Measurements from ENCODE around the gene WDR44. TPM values are rescaled to one million over a fixed set of nuclear protein-coding genes. Genes with fewer than 3 reads are reported as not detected.
"Not testable (repeated sequence)": the region's sequence is repeated elsewhere in the genome, so short reads cannot be mapped to it uniquely, and the experiment has no call there.

WDR44 gene, protein sequence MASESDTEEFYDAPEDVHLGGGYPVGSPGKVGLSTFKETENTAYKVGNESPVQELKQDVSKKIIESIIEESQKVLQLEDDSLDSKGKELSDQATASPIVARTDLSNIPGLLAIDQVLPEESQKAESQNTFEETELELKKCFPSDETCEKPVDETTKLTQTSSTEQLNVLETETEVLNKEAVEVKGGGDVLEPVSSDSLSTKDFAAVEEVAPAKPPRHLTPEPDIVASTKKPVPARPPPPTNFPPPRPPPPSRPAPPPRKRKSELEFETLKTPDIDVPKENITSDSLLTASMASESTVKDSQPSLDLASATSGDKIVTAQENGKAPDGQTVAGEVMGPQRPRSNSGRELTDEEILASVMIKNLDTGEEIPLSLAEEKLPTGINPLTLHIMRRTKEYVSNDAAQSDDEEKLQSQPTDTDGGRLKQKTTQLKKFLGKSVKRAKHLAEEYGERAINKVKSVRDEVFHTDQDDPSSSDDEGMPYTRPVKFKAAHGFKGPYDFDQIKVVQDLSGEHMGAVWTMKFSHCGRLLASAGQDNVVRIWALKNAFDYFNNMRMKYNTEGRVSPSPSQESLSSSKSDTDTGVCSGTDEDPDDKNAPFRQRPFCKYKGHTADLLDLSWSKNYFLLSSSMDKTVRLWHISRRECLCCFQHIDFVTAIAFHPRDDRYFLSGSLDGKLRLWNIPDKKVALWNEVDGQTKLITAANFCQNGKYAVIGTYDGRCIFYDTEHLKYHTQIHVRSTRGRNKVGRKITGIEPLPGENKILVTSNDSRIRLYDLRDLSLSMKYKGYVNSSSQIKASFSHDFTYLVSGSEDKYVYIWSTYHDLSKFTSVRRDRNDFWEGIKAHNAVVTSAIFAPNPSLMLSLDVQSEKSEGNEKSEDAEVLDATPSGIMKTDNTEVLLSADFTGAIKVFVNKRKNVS
- total RNA-seq (10 to 100 TPM; 11.1 to 15.7 (median 14.6) TPM), polyA plus RNA-seq (1 to 10 TPM; 3.8 to 4.2 TPM)
- long read RNA-seq, donor 1, full-length matches to known transcripts: 10 of 14 reads
- long read RNA-seq, donor 1, partial matches to known transcripts: 4 of 14 reads
- long read RNA-seq, donor 1, other reads (novel, unspliced or antisense): 0 of 14 reads
- long read RNA-seq, donor 2, full-length matches to known transcripts: 10 of 19 reads
- long read RNA-seq, donor 2, partial matches to known transcripts: 6 of 19 reads
- long read RNA-seq, donor 2, other reads (novel, unspliced or antisense): 3 of 19 reads
- long read RNA-seq, donor 3, full-length matches to known transcripts: 13 of 22 reads
- long read RNA-seq, donor 3, partial matches to known transcripts: 4 of 22 reads
- long read RNA-seq, donor 3, other reads (novel, unspliced or antisense): 5 of 22 reads

DNA sequence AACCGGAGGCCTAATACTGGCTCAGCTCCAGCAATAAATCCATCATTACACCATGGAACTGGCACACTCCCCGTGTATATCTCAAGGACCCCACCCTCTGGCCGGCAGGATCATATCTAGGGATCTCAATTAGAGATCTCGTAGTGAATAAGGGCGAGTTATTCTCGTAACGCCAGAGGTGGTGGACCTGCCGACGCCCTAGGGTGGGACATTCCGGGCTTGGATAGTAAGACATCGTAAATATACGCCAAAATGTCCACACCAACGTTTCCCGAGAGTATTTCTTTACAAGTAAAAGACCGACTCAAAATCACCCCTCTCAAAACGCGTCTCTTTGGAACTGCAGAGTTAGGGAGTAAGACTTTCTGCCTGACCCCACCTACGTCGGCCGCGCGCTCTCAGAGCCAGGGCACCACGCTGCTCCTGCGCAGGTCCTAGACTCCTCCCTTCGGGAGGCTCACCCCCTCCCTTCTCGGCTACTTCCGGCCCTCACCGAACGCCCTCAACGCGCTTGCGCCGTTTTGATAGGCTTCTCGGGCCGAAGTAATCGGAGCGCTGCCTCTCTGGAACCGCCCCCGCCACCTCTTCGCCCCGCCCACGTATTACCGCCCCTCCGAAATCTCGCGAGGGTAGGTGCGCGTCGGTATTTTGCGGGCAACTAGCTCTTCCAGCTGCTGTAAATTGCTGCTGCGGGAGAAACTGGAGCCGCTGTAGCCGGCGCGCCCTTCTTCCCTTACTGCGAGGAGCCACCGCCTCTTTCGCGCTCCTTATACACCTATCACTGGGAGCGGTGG is at the start of gene WDR44:
TSS of gene WDR44 (plus strand) at position 643 of the 794 bp plus-strand sequence. CDS start 398 bp downstream, outside the sequence.
- peak within 1 kb of the TSS; percentile 53 to 88 (median 76) for H3K4me3 ChIP-seq
- TF ChIP-seq, protein P1, sequence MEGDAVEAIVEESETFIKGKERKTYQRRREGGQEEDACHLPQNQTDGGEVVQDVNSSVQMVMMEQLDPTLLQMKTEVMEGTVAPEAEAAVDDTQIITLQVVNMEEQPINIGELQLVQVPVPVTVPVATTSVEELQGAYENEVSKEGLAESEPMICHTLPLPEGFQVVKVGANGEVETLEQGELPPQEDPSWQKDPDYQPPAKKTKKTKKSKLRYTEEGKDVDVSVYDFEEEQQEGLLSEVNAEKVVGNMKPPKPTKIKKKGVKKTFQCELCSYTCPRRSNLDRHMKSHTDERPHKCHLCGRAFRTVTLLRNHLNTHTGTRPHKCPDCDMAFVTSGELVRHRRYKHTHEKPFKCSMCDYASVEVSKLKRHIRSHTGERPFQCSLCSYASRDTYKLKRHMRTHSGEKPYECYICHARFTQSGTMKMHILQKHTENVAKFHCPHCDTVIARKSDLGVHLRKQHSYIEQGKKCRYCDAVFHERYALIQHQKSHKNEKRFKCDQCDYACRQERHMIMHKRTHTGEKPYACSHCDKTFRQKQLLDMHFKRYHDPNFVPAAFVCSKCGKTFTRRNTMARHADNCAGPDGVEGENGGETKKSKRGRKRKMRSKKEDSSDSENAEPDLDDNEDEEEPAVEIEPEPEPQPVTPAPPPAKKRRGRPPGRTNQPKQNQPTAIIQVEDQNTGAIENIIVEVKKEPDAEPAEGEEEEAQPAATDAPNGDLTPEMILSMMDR (IDR thresholded peaks at IDR 0.05): no peak
- intact Hi-C loops (cut with DNase I): no loop called here
- DNase-seq: peak; percentile 93
- H3K4me1 ChIP-seq: peaks cover 0 to 34% (median 8%) of the 10 kb centered on the region in 9 donors
- peak within 1 kb of the TSS; percentile 80 to 95 (median 93) for H3K27ac ChIP-seq
- ATAC-seq: peak; percentile 98 to 99 (median 99)
- no peaks in the 10 kb centered on the region for H3K36me3 ChIP-seq
- no peaks in the 10 kb centered on the region for H3K27me3 ChIP-seq
- H3K9me3 ChIP-seq: no peaks in the 10 kb centered on the region
- 0% methylated on average over 48 to 60 of the region's 60 CpGs for WGBS, 2 donors

DNA sequence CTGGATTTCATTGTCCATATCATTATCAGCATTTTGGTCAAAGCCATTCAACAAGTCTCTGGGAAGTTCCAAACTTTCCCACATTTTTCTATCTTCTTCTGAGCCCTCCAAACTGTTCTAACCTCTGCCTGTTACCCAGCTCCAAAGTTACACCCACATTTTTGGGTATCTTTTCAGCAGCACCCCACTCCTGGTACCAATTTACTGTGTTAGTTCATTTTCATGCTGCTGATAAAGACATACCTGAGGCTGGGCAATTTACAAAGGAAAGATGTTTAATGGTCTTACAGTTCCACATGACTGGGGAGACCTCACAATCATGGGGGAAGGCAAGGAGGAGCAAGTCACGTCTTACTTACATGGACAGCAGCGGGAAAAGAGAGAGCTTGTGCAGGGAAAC is 40.1 kb upstream of the WDR44 start:
- DNase-seq; intact Hi-C loops (cut with DNase I); H3K4me1 ChIP-seq; H3K27ac ChIP-seq; H3K4me3 ChIP-seq; ATAC-seq; H3K36me3 ChIP-seq: not testable (repeated sequence)
- WGBS, 2 donors: 63 to 100% methylated on average over 2 of the region's 2 CpGs
- H3K27me3 ChIP-seq: peaks cover 0 to 12% (median 0%) of the 10 kb centered on the region in 7 donors
- H3K9me3 ChIP-seq: peaks cover 0 to 38% (median 0%) of the 10 kb centered on the region in 11 donors

DNA sequence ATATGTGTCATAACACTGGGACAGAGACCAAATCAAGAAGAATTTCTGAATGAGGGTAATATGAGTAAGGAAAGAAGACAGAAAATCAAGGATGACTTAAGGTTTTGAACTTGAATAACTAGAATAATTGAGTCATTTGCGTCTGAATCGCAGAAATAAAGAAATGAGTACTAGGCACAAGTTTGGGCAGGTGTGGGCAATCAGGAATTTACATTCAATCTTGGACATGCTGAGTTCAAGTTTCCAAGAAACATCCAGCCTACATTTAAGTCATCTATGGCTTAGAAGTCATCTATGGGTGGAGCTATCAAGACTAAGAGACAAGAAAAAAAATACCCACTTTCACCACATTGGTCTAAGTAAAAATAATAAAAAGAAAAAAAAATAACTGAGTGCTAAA is 30.4 kb upstream of the WDR44 start:
- WGBS, 2 donors: 91 to 97% methylated on average over 2 of the region's 2 CpGs
- H3K27me3 ChIP-seq: no peaks in the 10 kb centered on the region
- H3K9me3 ChIP-seq: no peaks in the 10 kb centered on the region
- H3K27ac ChIP-seq: no peak overlapping the region
- no peaks in the 10 kb centered on the region for H3K4me1 ChIP-seq
- H3K4me3 ChIP-seq: no peak overlapping the region
- intact Hi-C loops (cut with DNase I): no loop called here
- H3K36me3 ChIP-seq: no peaks in the 10 kb centered on the region
- DNase-seq: no peak
- TF ChIP-seq, protein P1 (IDR thresholded peaks at IDR 0.05): no peak
- ATAC-seq: no peak

DNA sequence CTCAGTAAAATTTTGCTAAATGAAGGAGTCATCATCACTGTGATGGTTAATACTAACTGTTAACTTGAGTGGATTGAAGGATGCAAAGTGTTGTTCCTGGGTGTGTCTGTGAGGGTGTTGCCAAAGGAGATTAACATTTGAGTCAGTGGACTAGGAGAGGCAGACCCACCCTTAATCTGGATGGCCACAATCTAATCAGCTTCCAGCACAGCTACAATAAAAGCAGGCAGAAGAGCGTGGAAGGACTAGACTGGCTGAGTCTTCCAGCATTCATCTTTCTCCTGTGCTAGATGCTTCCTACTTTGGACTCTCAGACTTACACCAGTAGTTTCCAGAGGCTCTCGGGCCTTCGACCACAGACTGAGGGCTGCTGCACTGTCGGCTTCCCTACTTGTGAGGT is 21.3 kb upstream of the WDR44 start:
- no peak overlapping the region for H3K4me3 ChIP-seq
- H3K27me3 ChIP-seq: peaks cover 0 to 4% (median 0%) of the 10 kb centered on the region in 7 donors
- no peak for ATAC-seq
- 88 to 100% methylated on average over 2 to 4 of the region's 4 CpGs for WGBS, 2 donors
- no peaks in the 10 kb centered on the region for H3K36me3 ChIP-seq
- TF ChIP-seq, protein P1 (IDR thresholded peaks at IDR 0.05): no peak
- DNase-seq: no peak
- H3K9me3 ChIP-seq: no peaks in the 10 kb centered on the region
- H3K27ac ChIP-seq: no peak overlapping the region
- intact Hi-C loops (cut with DNase I): loop anchor here in 1 of 10 donors (10.0 kb wide), 1 partner anchor 270 kb away; no protein-coding TSS in a partner anchor
- no peaks in the 10 kb centered on the region for H3K4me1 ChIP-seq

All from heart right ventricle (tissue), 16 donors.